Peyer's patch (tissue), 4 donors: ENCODE data around the gene TAS2R50.

Experiments used
- POLR2A ChIP-seq, 2 donors: fragments of 450-650 bp; IDR thresholded peaks; one replicate each; pipeline ENCODE4 v1.5.1; 2017; ENCODE audit warnings: antibody characterized with exemption in 2 of 2, mild to moderate bottlenecking in 2 of 2, moderate library complexity in 2 of 2
- TF ChIP-seq, protein P1 (sequence below), 6 experiments: fragments of 450-650 bp in 4 of 6; fragments of 200-600 bp in 2 of 6; sonication (generic) in 1 of 6; IDR thresholded peaks; one replicate each; pipeline ENCODE4 v1.5.1; 2017 to 2019; ENCODE audit warnings: antibody characterized with exemption in 6 of 6, mild to moderate bottlenecking in 3 of 6, moderate library complexity in 1 of 6

- TF ChIP-seq, protein P1, sequence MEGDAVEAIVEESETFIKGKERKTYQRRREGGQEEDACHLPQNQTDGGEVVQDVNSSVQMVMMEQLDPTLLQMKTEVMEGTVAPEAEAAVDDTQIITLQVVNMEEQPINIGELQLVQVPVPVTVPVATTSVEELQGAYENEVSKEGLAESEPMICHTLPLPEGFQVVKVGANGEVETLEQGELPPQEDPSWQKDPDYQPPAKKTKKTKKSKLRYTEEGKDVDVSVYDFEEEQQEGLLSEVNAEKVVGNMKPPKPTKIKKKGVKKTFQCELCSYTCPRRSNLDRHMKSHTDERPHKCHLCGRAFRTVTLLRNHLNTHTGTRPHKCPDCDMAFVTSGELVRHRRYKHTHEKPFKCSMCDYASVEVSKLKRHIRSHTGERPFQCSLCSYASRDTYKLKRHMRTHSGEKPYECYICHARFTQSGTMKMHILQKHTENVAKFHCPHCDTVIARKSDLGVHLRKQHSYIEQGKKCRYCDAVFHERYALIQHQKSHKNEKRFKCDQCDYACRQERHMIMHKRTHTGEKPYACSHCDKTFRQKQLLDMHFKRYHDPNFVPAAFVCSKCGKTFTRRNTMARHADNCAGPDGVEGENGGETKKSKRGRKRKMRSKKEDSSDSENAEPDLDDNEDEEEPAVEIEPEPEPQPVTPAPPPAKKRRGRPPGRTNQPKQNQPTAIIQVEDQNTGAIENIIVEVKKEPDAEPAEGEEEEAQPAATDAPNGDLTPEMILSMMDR (IDR thresholded peaks at IDR 0.05): peak in 2 of 6 experiments; percentile 9 to 32
- no peak for TF ChIP-seq POLR2A (IDR thresholded peaks at IDR 0.05)
These were observed 26.9 kb downstream of the TAS2R50 start for GRCh38 chr12:10959804-10960203.
